DMS53 treated with DMSO at 0.1 percent for 48 hours (cell line): Measurements from ENCODE around the gene IGFL4.

Experiments
- DNase-seq: peaks from one replicate; lab custom pipeline; 2025; ENCODE audit not compliant: unreplicated experiment; lab: John Stamatoyannopoulos, UW

IGFL4 gene

DNA sequence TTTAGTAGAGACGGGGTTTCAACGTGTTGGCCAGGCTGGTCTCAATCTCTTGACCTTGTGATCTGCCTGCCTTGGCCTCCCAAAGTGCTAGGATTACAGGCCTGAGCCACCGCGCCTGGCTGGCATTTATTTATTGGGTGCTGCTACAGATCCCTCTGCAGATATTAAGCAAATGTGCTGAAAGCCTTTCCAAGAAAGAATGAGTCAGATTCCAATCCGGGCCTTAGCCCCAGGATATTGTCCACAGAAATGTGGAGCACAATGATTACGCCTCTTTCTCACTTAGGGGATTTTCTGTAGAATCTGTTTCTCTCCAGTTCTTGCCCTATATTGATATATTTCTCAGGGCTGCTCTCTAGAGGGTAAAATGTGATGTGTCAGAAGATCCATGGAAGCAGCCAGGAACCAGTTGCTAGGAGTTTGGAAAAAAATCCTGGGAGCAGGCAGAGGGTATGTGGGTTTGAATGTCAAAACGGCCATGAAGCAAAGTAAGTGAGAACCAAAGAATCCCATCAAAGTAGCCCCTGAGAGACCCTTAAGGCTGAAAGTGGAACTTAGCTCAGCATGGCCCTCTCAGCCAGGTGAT lies 24.8 kb upstream of the IGFL4 start:
- DNase-seq = no peak

DNA sequence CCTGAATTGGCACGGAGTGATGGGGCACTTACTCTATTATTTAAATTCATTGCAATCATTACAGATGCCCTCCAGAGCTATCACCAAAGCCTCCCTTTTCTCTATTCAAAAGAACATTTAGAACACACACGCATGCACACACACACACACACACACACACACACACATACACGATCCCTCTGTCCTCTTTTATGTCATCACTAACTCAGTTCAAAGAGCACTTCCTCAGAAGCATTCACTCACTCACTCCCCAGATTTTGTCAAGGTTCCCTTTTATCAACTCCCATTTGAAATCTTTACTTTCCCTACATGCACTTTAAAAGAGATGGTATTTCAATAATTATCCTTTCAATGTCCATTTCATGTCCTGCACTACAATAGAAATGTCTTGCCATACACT lies 22.4 kb upstream of the IGFL4 start:
- no peak for DNase-seq

DNA sequence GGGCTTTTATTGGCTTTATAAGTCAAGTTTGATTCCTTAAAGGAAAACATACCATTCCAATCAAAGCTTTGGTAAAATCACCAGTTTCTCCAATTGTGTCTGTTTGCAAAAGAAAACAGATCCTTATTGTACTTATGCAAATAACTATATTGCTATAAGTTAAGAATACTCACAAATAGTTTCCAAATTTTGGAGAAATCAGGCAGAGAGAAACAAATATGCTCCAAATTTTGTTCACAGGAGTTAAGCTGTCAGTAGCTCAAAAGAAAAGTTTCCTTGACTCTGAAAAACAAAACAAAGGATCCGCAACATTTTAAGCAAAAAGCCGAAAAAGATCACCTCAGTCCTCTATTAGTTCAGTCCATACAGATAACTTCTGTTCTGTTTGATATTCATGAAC lies 19.2 kb upstream of the IGFL4 start:
- DNase-seq = no peak

DNA sequence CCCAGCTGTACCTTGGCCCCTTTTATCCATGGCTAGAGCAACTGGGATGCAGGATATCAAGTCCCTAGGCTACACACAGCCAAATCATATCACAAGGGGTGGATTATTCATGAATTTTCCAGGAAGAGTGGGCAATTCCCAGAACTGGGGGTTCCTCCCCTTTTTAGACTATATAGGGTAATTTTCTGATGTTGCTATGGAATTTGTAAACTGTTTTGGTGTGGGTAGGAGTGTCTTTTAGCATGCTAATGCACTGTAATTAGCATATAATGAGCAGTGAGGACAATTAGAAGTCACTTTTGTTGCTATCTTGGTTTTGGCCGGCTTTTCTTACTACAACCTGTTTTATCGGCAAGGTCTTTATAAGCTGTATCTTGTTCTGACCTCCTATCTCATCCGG lies 18.0 kb upstream of the IGFL4 start:
- no peak for DNase-seq

DNA sequence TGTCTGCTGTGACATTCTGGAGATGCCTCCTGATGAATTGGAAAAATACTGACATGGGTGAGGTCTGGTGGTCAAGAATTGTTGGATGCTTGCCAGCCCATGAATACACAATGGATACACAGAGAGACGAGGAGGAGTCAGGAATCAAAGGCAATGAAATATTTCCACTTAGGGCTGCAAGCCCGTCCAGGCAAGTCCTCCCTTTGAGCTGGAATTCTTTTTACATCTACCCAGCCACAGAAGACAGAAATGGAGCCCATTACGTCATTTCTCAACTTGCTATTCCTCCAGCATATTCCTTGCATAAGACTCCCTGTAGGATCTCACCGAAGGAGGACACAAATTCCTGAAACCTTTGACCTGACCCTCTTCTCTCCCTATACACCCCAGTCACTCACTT lies 15.7 kb upstream of the IGFL4 start:
- DNase-seq = no peak

DNA sequence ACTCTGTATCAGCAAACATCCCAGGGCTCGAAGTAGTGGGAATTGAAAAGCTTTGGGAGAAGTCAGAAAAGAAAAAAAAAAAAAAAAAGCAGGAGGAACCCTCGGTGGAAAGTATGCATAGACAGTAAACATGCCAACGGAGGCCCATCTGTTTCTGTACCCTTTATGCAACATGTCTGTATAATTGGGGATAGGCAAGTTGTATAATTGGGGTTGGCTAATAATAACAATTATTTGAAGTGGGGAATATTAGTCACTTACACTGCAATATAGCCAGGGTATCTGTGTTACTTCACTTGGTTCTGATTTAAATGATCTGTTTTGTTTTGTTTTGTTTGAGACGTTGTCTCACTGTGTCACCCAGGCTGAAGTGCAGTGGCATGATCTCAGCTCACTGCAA lies 12.1 kb upstream of the IGFL4 start:
- DNase-seq = no peak

DNA sequence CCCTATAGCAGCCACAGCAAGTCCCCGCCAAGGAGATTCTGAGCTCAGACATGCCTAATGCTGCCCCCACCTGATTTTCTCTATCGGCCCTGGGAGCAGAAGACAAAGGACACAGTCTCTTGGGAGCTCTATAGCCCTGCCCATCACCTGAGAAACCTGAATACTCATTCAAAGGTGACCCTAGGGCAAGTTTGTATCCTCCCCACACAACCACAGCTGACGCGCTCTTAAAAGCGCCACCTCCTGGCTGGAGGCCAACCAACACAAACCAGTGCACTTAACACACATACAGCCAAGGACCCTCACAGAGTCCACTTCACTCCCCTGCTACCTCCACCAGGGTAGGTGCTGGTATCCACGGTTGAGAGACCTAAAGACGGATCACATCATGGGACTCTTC lies 8.8 kb upstream of the IGFL4 start:
- no peak for DNase-seq

DNA sequence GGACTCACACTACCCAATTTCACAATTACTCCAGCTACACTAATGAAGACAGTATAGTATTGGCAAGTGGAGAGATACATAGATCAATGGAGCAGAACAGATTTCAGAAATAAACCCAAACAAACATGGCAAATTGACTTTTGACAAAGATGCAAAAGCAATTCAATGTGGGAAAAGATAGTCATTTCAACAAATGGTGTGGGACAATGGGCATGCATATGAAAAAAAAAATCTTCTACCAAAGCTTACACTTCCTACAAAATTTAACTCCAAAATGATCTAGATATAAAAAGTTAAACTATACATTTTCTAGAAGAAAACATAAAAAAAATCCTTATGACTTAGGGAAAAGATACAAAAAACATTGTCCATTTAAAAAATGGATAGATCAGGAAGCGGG lies 2.7 kb upstream of the IGFL4 start:
- DNase-seq = no peak

DNA sequence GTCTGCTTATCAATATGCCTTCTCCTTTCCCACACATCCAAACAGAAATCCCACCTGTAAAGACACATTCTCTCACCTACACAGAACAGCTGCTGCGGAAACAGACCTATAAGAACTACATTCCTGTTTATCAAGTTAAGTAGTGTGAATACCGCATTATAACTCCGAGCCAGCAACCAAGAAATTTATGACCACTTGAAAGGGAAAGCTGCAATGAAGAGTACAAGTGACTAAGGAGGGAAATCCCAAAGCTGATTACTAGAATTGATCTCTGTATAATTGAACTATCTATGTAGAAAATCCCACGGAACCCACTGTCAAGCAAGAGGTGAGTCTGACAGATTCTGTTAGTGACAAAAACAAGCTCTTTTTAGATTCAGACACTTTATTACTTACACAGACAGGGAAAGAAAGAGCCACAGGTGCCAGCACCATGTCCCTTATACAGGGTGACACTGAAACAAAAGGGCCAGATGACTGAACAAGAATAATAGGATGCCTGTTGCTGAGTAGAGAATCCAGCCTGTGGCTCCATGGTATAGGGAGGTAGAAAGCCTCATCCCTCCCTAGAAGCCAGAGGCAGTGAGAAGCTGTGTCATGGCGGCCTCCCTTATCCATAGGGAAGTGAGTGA lies 1.6 kb upstream of the IGFL4 start:
- DNase-seq = no peak

DNA sequence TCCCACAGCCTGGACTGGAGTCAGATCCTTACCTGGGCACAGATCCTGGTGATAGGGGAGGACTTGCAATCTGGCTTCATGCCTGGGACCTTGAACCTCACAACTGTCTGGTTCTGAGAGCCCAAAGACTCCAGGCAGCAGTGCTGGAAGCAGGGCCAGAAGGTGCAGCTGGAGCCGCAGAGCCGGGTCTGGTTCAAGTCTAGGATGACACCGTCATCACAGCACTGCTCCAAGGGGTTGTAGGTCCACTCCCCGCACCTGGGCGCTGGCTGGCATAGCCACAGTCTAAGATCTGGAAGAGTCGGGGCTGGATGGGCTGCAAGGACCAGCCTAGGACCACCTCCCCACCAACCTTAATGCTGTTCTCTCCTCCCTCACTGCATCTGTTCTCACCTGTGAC lies 677 bp downstream of the IGFL4 start:
- no peak for DNase-seq

DNA sequence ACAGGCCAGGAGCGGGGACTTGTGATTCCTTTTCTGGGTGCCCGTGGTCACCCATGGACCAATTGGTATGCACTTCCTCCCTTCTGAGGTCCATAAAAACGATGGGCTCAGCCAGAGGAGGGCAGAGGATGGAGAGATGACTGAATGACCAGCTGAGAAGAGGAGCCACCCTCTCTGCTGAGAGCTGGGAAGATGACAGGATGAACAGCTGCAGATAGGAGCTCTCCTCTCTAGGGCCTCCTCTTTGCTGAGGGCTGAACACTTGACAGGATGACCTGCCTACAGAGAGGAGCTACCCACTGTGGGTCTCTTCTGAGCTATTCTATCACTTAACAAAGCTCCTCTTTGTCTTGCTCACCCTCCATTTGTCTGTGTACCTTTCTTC lies 4.1 kb downstream of the IGFL4 start:
- no peak for DNase-seq

DNA sequence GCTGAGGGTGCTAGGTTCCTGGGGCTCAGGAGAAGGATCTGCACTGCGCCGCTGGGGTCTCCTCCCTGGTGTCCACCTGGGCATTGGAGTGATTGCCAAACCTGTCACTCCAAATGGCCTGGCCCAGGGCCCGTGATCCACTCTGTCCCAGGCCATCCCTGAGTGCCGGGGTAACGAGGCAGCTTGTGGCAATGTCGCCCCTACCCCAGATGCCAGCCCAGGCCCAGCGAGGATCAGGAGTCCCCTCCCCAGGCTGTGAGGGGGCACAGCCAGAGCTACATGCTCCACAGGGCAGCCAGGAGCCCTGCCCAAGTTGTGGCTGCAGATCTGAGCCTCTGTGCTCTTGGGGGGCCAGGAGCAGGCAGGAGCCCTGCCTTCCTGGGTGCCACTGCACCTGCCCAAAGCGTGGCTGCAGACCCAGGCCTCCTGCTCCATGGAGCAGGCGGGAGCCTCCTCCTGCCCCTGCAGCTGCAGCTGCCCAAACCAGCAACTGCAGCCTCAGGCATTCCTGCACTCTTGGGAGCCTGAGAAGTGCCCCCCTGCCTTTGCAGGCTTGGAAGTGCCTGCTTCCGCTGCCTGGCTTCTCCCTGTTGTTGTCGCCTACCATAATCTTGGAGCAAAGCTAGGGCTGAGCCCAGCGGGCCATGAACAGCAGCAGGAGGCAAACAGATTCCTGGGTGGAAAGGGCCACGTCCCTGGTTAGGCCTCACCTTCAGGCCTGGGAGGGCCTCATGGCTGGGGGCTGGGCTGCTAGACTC lies 4.6 kb downstream of the IGFL4 start:
- no peak for DNase-seq

DNA sequence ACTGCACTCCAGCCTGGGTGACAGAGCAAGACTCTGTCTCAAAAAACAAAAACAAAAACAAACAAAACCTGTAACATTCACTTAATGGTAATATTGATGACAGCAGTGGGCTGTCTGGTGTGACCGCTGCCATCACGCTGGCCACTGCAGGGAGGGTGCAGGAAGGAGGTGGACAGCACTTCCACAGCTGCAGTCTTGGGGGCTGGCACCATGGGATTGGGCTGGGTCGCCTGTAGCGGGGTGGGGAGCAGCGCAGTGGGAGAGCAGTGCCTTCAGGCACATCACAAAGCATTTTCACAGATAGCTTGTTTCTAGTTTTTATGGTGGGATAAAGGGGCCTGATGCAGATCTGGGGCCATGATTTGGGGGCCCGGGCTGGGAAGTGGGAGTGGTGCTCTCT lies 5.3 kb downstream of the IGFL4 start:
- DNase-seq = no peak

DNA sequence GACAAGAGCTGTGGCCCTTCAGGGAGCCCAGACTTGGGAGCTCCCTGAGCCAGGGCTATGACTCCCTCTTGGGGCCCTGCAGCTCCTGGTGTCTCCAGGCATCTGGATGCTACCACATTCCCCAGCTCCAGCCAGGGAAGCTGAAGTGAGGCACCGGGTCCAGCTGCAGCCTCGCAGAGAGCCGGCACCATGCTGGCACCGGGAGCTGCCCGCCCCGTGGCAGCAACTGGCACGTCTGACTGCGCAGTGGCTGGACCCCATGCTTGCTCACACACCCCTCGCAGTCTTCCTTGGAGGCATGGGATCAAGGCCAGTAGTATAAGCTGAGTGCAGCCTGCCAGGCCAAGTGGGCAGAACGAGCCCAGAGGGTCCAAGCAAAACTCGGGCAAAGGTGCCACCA lies 7.4 kb downstream of the IGFL4 start:
- DNase-seq = no peak

DNA sequence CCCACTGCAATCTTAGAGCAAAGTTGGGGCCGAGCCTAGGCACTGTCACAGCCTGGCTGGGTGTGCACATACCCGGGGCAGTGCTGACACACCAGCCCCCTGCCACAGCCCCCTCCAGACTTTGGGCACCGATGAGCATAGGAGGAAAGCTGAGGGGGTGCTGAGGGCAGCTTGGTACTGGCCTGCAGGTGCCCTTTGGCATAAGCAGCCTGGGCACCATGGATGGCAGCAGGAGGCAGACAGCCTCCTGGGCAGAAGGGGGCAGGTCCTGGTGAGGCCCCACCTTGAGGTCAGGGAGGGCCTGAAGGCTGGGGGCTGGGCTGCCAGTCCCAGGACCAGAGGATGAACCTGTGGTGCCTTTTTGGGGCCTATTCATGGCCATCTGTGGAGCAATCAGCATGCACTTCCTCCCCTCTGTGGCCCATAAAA lies 8.2 kb downstream of the IGFL4 start:
- no peak for DNase-seq

DNA sequence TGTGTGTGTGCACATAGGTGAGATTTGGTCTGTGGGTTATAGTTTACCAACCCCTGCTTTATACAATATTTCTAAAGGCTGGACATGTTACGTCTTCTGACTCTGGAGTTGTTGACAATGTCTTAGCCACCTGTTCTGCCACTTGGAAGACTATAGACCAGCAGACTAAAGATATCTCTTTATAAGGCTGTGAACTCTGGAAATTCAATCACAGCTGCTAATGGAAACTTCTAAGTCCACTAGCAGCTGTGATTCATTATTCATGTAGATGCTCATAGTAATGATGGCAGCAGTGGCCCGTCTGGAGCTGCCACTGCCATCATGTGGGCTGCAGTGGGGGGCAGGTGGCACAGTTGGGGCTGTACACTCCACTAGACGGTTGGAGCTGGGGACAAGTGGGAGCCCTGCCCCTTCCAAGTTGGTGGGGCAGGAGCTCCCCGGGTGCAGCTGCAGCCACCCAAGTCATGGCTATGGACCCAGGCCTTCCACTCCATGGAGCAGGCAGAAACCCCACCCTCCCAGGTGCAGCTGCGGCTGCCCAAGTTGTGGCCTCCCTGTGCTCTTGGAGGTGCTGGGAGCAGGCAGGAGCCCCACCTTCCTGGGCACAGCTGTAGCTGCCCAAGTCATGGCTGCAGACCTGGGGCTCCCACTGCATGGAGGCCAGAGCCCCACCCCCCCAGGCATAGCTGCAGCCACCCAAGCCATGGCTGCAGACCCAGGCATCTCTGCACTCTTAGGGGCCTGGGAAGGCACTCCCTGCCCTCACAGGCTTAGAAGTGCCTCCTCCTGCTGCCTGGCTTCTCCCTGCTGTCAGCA lies 8.8 kb downstream of the IGFL4 start:
- DNase-seq = no peak

DNA sequence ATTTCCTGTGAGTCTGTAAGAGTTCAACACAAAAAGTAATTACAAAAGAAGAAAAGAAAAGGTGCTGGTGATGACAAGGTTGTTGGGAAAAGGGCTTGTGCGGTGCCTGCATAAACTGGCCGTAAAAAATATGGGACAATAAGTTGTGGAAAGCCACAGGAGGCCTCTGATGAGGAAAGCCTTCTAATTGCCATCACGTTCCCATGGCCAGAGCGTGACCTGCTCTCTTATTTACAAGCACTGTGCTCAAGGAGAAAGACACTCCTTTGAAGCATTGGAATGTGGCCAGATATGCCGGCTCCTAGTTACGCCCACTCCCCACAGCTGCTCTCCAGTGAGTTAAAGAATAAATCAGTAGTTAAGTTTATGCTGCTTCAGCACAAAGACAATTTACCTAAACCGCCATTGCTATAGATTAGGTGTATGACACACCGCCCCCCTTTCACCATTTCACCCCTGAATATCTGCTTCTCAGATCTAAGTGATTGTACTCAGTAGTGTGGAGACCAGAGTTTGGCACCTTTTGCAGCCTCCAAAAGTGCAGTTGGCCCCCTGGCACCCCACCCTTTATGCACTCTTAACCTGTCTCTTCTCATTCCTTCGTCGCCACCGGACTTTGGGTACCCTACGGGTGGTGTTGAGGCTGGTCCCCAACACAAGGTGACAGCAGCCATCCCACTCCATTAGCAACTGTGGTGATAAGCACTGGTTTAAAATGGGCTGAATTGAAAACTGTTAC lies 9.8 kb downstream of the IGFL4 start:
- DNase-seq = no peak

DNA sequence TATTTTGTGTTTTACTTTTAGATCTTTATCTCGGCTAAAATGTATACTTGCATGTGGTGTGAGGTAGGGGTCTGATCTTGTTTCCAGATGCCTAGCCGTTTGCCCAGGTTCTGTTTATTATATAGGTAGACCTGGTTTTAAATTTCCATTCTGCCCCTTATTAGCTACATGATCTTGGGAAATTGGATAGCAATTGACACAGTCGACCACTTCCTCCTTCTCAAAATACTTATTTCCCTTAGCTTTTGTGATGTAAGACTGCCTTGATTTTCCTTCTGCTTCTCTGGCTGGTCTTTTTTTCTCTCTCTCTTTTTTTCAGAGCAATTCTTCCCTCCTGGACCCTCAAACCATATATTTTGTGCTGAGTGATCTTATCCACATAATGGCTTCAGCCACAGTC lies 15.0 kb downstream of the IGFL4 start:
- DNase-seq = no peak

DNA sequence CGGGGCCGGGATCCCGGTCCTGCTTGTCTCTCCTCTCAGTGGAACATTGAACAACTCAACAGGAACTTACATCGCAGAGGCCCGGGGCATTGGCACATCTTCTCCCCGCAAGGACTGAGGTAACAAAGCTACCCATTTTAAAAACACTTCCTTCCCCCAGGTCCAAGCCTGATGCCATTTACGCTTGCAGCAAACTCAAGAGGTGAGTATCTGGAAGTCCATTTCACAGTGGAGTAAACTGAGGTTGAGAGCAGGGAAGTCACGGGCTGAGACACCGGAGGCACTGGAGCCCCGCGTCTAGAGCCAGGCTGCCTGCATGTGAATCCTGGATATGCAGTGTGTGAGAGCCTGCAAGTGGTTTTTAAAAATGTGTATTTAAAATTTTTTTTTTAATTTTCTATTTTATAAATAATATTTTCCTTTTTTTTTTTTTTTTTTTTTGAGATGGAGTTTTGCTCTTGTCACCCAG lies 17.5 kb downstream of the IGFL4 start:
- no peak for DNase-seq

DNA sequence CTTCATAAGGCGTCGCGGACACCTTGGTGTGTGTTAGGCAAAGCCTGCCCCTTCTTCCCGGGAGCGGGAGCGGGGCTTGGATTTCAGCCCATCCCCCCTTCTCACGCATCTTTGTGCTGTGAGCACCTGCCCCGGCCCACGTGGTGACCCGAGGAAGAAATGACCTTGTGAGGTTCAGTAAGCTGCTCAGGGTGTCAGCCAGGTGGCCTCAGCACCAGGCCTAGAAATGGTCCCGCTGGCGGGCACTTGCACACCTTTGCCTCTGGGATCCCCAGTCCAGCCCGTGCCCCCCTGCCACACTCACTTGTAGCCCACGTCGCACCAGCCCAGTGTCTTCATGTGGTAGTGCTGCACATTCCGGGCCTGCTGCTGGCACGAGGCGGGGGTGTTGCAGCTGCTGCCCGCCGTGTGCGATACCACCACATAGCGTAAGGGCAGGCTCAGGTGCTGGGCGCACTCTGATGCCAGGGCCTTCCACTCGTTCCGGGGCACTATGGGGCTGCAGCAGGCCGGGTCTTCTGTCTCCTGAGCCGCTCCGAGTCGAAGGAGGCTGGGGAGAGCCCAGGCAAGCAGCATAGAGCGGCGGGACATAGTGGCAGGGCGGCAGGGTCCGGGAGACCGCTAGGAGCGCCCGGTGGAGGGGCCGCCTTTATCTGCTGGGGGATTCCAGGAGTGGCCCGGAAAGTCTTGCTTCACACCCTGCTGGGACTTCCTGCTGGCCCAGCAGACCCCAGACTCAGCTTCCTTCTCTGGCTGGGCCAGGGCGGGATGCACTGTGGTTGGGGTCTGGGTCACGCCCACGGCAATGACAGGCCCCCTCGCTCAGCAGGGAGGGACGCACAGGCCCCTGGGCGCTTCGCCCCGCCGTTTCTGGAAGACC lies 18.1 kb downstream of the IGFL4 start, which contains the start of gene PGLYRP1:
PGLYRP1 (minus strand) TSS at position 623 of the 880 bp plus-strand sequence; CDS start at position 591, 32 bp downstream.
- no peak for DNase-seq
